NCI-H2196 (cell line): Measurements from ENCODE around the gene CREB3.

Experiments used
- DNase-seq: peaks from one replicate; lab custom pipeline; 2025; ENCODE audit not compliant: unreplicated experiment; lab: John Stamatoyannopoulos, UW

Gene CREB3

GRCh38 chr9:35725362-35725761 lies 7.1 kb upstream of the CREB3 start:
- DNase-seq, result no peak

- peak; percentile 50 for DNase-seq
Observed at GRCh38 chr9:35726931-35727330, 5.5 kb upstream of the CREB3 start.

- no peak for DNase-seq
Observed at GRCh38 chr9:35727676-35728040, 4.8 kb upstream of the CREB3 start.

DNA sequence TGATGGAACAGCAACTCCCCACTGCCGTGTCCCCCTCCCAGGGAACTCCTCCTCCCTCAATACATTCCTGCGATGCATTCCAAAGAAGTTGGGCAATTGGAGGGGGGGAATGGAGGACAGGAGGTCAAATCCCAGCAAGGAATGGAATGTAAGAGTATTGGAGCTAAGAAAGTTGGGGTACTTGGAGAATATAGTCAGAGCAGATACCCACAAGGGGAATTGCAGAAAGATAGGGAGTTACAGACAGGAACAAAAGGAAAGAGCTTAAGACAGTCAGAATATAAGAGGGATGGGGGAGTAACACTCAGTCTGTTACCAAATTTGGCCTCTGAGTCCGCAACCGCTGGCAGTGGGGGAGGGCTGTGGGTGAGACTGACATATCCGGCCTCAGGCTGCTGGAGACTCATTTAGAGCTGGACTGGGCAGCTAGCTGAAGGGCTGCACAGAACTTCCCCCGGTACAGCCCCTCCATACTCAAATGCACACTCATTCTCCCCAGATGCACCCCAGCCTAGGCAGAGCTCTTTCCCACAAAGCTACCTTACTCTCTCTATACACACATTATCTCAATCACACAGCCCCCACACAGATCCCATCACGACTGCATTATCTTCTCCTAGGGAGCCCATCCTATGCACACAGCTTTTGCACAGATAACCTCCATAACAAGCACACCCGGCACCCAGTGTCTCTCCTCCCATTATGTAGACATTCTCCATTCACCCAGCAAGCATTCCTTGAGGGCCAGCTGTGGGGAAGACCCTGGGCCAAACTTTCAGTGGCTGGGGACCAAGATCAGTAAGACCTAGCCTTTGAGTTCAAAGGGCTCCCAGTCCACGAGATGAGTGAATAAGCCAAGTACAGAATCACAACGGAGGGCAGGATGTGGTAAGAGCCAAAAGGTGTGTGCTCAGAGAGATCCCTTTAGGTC lies 4.2 kb upstream of the CREB3 start:
- no peak for DNase-seq

- no peak for DNase-seq
Observed at GRCh38 chr9:35729101-35729500, 3.4 kb upstream of the CREB3 start.

DNA sequence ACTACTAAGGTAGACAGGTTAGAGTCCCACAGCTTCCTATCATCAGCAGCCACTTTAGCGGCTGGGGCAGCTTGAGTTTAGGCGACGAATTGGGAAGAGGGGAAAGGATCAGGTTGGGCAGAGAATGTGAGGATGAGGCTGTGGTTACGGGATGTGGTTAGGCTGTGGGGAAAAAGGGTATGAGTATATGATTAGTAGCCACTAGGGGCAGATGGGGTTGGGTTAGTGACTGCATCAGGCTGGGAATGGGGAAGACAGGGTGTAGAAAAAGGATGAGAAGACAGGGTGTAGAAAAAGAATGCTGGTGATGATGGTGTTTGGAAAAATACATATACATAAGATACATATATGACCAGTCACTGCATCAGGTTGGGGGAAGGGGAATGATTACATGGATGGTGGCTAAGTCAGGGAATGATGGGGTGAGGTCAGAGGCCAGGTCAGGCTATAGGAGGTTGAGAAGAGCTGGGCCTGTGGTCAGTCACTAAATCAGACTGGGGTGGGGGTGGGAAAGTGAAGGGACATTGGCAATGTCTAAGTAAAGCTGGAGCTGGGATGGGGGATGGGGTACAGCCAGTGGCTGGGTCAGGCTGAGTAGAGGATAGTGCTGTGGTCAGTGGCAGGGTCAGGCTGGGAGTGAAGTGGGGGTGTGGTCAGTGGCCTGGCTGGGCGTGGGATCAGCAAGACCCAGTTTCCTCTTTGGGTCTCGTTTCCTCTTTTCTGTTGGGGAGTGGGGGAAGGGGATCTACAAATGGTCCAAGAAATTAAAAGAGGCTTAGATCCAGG lies 2.6 kb upstream of the CREB3 start:
- peak; percentile 26 for DNase-seq

GRCh38 chr9:35730486-35730854 lies 2.0 kb upstream of the CREB3 start:
- DNase-seq, result no peak

- DNase-seq, result no peak
Observed at GRCh38 chr9:35731415-35732184, 866 bp upstream of the CREB3 start.

- peak; percentile 42 for DNase-seq
Observed at GRCh38 chr9:35732800-35733541, 505 bp downstream of the CREB3 start.

- no peak for DNase-seq
Observed at GRCh38 chr9:35734096-35734495, 1.6 kb downstream of the CREB3 start.

GRCh38 chr9:35736201-35736633 lies 3.8 kb downstream of the CREB3 start:
- peak; percentile 78 for DNase-seq

DNA sequence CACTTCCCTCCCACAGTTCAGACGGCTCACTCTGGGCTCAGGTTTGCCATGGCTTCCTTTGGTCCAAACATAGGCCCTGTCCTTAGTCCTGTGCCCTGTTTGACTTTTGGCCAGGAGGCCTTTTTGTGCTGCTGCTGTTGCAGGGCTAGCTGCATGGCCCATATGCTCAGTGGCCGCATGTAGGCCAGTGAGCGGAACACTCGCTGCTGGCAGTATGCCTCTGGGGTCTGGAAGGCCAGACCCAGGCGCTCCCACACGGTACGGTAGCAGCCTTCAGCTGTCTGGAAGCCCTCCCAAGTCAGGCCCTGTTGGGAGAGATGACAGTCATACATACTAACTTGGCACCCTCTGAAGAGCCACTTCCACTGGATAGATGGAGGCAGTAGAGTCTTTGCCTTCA lies 4.7 kb downstream of the CREB3 start:
- DNase-seq, result no peak

DNA sequence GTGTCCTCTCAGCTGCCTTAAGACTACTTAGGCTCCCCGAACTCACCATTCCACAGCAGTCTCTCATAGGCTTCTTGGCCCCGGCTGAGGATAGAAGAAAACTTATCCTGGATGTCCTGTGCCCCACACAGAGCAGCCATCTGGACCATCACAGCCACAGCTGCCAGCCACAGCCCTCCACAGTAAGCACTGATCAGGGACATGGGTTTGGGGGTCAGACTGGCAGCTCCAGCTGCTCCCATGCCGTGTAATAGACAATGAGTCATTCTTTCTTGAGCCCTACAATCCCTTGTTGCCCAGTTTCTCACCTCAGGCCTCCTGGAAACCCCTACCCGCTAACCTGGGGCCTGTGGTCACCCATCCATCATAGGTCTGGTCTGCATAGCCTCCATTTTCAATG lies 5.7 kb downstream of the CREB3 start:
- no peak for DNase-seq

GRCh38 chr9:35738924-35739323 lies 6.5 kb downstream of the CREB3 start:
- no peak for DNase-seq

DNA sequence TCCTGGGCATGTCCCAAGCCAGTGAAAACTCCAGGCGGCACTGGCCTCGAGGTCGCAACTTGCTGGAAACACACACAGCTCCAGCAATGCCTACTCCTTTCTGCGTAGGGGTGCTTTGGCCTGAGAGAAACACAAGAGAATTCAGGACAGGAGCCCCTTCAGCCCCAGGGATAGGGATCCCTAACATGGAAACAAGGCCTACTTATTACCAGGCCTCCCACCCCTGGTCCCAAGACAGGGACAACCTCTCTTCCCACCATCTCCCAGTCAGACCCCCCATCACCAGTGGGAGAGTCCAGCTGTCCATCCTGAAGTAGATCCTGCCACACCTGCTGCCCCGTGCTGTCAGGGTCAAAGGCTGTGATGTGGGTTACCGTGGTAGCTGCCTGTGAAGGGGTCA lies 7.8 kb downstream of the CREB3 start:
- DNase-seq, result no peak

GRCh38 chr9:35741740-35742139 lies 9.3 kb downstream of the CREB3 start:
- DNase-seq, result no peak

- no peak for DNase-seq
Observed at GRCh38 chr9:35743452-35743851, 11.0 kb downstream of the CREB3 start.

- no peak for DNase-seq
Observed at GRCh38 chr9:35743880-35744518, 11.5 kb downstream of the CREB3 start.

GRCh38 chr9:35745569-35745968 lies 13.1 kb downstream of the CREB3 start:
- DNase-seq, result no peak

- DNase-seq, result no peak
Observed at GRCh38 chr9:35746583-35746982, 14.1 kb downstream of the CREB3 start.
